Hypothalamus (tissue), 51 donors: ENCODE measurements around the gene MYO1F.
A peak's percentile ranks its signal among the peaks of the same experiment; 100 is the strongest.
"Not testable (repeated sequence)": the region's sequence is repeated elsewhere in the genome, so short reads cannot be mapped to it uniquely, and the experiment has no call there.

ENCODE experiments used
- DNase-seq, 51 donors: peaks; one replicate each; lab custom pipeline; 2025; lab: John Stamatoyannopoulos, UW

Gene MYO1F

DNA sequence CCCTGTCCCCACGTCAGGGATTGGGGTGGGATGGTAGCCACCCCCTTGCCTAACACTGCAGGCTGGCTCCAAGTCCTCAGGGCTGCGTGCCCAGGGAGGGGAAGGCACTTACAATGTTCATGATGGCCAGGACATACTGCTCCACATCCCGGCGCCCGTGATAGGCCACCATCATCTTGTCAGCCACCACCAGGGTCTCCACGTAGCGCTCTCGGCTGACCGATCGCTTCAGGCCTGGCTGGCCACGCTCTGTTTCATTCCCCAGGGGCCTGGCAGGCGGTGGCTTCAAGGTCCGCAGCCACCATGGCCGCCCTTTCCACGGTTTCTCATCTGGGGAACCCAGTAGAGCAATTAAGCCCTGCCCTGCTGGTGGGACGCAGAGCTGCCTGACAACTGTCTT, 23.6 kb upstream of the MYO1F start:
- no peak for DNase-seq

- no peak for DNase-seq
Measured at GRCh38 chr19:8600064-8600463, 22.8 kb upstream of the MYO1F start.

- no peak for DNase-seq
Measured at GRCh38 chr19:8596168-8596567, 18.9 kb upstream of the MYO1F start.

DNA sequence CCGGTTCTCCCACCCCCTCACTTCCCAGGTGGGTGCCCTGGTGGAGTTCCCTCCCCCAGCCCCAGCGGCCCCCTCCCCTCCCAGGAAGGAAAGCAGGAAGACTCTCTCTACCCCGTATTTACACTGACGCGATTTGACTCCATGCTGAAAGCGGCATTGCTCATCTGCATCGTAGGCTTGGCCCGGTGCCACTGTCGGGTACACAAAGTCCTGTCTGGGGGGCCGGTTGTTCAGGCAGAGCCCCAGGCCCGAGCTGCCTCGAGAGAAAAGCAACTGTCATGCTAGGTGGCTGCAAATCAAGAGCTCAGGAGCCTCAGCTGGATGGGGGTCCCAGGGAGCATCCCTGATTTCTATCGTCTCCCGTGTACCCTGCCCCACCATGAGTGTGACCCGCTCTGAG, 18.4 kb upstream of the MYO1F start:
- DNase-seq, result no peak

- DNase-seq, result no peak
Measured at GRCh38 chr19:8593931-8594330, 16.7 kb upstream of the MYO1F start.

DNA sequence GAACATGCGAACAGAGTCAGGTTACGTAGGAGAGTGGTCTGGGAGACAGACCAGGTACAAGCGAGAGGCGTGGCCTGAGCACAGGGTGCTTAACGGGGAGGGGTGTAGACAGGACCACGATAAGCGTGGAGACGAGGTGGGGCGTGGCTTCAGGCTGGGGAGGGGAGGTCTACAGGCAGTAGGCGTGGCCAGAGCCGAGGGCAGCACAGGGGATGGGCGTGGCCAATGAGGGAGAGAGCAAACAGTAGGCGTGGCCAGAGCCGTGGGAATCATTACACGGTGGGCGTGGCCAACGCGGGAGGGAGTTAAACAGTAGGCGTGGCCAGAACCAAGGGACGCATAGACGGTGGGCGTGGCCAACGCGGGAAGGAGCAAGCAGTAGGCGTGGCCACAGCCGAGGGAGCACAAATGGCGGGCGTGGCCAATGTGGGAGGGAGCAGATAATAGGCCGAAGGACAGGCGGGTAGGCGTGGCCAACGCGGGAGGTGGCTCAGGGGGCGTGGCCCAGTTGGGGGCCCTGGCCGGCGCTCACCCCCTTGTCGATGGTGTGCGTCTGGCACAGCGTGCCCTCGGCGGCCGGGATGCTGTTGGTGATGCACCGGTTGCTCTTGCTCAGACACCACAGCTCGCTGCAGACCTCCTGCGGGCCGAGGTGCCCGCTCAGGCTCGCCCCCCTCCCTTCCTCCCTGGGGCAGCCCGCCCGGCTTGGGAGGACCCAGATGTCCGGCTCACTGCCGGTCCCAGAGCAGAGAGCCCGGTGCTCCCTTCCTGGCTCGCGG, 15.2 kb upstream of the MYO1F start:
- DNase-seq, result peak in 50 of 51 donors; percentile 3 to 91 (median 78)

DNA sequence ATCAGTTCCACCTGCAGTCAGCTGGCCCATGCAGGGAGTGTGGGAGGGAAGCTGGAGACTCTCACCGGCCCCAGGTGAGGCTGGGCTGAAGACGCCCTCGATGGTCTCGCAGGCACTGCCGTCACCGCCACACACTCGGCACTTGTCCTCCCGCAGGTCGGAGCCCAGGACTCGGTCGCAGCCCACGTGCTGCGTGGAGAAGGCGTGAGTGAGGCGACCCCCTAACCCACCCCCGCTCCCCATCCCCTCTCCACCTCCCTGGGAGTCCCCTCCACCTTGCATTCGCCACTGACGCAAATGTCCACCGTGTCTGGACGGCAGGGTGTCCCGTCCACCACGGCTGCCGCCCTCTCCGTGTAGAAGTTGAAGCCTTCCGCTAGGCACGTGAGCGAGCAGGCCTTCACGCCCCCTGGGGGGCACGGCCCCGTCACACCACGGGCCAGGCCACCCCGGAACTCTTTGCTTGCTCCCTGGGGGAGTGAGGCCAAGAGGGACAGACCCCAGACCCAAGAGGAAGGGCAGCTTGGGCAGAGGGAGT, 12.0 kb upstream of the MYO1F start:
- no peak for DNase-seq

DNA sequence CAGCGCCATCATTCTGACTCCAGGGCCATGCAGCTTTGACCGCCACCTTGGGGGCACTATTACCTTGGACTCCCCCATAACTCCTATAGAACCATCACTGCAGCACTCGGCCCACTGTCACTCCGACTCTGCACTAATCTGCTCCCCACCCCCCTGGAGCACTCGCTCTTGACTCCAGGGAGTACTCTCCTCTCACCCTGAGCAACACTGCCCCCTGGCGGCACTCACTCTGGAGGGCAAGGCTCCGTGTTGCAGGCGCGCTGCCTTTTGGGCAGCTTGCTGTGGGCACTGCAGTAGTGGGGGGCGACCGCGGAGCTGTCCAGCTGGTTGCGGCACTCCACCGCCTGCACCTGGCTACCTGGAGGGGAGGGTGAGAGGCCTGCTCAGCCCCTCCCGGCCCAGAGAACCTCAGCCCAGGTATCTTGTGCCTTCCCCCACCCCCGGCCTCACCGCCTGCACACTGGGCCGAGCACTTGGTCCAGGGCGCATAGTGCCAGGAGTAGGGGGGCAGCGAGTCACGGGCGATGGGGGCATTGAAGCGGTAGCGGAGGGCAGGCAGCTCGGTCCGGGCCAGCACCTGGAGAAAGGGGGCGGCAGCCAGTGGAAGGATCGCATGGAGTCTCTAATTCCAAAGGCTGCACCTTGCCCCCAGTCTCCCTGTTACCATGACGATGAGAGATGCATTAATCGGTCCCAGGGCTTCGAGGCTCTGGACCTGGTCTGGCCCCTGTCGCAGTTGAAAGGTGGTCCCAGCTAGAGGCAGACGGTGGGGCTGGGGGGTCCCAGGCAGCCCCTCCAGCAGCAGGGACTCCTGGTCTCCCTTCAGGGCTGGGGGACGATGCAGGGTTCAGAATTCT, 8.9 kb upstream of the MYO1F start:
- DNase-seq, result peak in 3 of 51 donors; percentile 13 to 21 (median 16)

DNA sequence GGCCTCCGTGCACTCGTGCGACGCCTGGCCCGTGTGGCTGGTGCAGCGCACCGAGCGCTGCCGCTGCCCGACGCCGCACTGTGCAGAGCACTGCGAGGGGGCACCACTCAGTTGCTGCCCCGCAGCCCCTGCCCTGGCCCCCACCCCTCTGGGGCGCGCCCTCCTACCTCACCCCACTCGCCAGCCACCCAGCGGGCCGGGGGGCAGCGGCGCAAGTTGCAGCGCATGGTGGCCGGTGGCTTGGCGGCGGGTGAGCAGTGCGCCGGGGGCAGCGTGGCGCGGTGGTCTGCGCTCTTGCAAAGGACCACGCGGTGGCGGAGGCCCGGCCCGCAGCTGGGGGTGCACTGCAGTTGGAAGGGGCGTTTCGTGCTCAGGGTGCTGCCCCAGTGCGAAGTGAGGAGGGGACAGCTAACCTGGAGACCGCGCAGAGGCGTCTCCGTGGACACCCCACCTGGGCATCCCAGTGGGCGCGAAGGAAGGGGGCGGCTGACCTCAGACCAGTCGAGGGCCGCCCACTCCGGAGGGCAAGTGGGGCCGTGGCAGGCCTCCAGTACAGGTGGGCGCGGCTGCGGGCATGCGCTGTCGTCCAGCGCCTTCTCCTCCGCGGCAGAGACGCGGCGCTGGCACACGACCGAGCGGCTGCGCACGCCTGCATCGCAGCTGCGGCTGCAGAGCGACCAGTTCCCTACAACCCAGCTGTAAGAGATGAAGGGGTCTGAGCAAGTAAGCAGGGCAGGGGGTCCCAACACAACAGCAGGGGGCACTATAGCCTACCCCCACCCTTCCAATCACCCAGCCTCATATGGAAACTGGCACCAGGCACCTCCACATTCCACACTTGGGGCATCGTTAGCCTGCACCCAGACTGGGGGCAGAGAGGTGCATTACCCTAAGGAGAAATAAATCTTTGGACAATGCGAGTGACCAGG, 8.0 kb upstream of the MYO1F start:
- DNase-seq, result no peak

- DNase-seq, result peak in 44 of 51 donors; percentile 4 to 71 (median 38)
Measured at GRCh38 chr19:8580710-8581281, 3.6 kb upstream of the MYO1F start.

- DNase-seq, result peak in 44 of 51 donors; percentile 2 to 79 (median 36)
Measured at GRCh38 chr19:8578642-8579265, 1.5 kb upstream of the MYO1F start.

GRCh38 chr19:8577741-8578140, 499 bp upstream of the MYO1F start:
- no peak for DNase-seq

- DNase-seq, result peak in 2 of 51 donors; percentile 5 to 7
Measured at GRCh38 chr19:8576273-8576993, 809 bp downstream of the MYO1F start.

DNA sequence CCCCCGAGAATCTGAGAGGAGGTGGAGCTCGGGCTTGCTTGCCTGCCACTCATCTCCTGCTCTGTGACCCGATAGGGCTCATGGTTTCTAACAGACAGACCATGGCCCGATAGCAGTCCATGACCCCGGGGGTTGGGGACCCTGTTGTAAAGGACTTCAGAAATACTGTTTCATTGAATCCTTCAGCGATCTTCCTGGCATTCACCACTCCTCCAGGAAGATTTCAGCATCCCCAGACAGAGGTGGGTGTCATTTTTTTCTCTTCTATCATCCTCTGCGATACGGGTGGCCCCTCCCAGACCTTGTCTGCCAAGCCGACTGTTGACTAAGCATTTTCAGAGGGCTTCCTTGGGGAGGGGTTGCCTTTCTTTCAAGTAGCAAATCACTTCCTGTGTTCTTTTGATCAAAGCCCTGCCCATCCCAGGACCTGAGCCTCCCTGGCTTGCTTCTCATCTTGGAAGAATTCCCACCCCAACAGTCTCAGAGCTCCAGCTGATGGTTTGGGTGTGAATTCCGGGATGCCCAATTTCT, 1.7 kb downstream of the MYO1F start:
- DNase-seq, result no peak

GRCh38 chr19:8574619-8574922, 2.7 kb downstream of the MYO1F start:
- not testable (repeated sequence) for DNase-seq

DNA sequence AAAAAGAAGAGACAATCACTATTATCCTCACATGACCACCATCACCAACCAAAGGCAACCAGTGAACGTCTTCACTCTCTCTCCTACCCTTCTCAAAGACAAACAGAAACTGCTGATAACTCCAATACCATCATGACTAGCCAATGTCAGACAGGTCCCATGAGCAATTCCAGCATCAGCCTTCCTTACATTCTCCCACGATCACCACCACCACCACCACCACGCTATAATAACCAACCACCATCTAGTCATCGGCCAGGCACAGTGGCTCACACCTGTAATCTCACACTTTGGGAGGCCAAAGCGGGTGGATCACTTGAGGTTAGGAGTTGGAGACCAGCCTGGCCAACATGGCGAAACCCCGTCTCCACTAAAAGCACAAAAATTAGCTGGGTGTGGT, 3.9 kb downstream of the MYO1F start:
- no peak for DNase-seq

DNA sequence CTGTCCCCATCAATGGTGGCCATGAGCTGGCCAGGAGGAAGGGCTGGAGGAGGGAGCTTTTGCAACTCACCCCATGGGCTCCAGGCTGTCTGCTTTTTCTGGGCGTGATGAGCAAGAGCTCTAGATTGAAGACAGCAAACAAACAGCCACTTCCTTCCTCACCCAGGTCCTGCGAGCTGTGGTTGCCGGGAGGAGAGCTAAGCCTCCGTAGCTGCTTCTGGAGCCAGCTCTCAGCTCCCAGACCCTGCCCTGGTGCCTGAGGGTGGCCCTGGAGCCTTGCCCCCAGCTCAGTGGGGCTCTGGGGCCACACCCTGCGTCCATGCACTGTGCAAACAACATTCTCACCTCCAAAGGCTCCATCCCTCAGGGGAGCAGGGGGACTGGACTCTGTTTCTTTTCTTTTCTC, 6.2 kb downstream of the MYO1F start:
- DNase-seq, result peak in 22 of 51 donors; percentile 2 to 56 (median 26)

DNA sequence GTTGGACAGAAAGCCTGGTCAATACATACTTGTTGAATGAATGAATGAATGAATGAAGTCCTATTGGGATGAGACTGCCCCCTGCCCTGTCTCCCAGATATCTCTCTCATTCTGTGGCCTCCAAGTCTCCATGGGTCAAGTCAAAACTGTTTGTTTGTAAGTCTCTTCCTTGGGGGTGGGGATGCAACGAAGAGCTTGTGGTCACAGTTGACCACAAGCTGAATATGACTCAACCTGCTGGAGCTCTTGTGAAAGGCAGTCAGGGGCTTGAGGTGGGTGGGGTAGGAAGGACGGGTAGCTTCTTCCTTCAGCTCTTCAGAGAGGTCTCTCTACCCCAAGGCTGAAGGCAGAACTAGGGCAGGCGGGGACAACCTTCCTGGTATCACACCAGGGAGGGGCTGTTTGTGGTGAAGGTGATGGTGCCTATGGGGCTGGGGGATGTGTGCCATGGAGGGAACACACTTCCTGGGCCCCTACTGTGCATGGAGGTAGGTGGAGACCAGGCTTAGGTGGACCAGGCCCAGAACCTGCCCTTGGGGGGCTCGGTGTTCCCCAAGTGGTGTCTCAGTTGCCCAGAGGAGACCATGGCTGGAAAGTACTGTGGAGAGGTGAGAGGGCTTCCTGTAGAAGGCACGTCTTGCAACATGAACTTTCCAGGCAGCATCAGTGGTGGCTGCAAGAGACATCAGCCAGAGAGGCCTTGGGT, 8.0 kb downstream of the MYO1F start:
- DNase-seq, result peak in 12 of 51 donors; percentile 5 to 43 (median 11)
